Measurements from ENCODE around the gene CALML3. TPM values are rescaled to one million over a fixed set of nuclear protein-coding genes. Genes with fewer than 3 reads are reported as not detected.

The CALML3 gene
- total RNA-seq, 1 experiment from 2014 or later = not detected

GRCh38 chr10:5529702-5530411 is 5.1 kb downstream of the CALML3 start:
- TF ChIP-seq SIN3A (IDR thresholded peaks at IDR 0.05; ENCODE audit: borderline replicate concordance, insufficient read depth, low read depth, low read length) (no peak), TCF7L2 (IDR thresholded peaks at IDR 0.05; ENCODE audit: low read depth, low read length) (no peak), POLR2AphosphoS5 (IDR thresholded peaks at IDR 0.05; ENCODE audit: low read depth, low read length) (no peak)
- TF ChIP-seq, protein P1, sequence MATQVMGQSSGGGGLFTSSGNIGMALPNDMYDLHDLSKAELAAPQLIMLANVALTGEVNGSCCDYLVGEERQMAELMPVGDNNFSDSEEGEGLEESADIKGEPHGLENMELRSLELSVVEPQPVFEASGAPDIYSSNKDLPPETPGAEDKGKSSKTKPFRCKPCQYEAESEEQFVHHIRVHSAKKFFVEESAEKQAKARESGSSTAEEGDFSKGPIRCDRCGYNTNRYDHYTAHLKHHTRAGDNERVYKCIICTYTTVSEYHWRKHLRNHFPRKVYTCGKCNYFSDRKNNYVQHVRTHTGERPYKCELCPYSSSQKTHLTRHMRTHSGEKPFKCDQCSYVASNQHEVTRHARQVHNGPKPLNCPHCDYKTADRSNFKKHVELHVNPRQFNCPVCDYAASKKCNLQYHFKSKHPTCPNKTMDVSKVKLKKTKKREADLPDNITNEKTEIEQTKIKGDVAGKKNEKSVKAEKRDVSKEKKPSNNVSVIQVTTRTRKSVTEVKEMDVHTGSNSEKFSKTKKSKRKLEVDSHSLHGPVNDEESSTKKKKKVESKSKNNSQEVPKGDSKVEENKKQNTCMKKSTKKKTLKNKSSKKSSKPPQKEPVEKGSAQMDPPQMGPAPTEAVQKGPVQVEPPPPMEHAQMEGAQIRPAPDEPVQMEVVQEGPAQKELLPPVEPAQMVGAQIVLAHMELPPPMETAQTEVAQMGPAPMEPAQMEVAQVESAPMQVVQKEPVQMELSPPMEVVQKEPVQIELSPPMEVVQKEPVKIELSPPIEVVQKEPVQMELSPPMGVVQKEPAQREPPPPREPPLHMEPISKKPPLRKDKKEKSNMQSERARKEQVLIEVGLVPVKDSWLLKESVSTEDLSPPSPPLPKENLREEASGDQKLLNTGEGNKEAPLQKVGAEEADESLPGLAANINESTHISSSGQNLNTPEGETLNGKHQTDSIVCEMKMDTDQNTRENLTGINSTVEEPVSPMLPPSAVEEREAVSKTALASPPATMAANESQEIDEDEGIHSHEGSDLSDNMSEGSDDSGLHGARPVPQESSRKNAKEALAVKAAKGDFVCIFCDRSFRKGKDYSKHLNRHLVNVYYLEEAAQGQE (IDR thresholded peaks at IDR 0.05; ENCODE audit: insufficient read depth in 1 of 2, low read depth in 2 of 2, low read length in 1 of 2) = no peak
- TF ChIP-seq, protein P2, sequence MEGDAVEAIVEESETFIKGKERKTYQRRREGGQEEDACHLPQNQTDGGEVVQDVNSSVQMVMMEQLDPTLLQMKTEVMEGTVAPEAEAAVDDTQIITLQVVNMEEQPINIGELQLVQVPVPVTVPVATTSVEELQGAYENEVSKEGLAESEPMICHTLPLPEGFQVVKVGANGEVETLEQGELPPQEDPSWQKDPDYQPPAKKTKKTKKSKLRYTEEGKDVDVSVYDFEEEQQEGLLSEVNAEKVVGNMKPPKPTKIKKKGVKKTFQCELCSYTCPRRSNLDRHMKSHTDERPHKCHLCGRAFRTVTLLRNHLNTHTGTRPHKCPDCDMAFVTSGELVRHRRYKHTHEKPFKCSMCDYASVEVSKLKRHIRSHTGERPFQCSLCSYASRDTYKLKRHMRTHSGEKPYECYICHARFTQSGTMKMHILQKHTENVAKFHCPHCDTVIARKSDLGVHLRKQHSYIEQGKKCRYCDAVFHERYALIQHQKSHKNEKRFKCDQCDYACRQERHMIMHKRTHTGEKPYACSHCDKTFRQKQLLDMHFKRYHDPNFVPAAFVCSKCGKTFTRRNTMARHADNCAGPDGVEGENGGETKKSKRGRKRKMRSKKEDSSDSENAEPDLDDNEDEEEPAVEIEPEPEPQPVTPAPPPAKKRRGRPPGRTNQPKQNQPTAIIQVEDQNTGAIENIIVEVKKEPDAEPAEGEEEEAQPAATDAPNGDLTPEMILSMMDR (IDR thresholded peaks at IDR 0.05) = no peak
- Histone ChIP-seq H3K27me3 (ENCODE audit: control insufficient read depth, insufficient read depth, low read length) (no peaks in the 10 kb centered on the region), H3K4me1 (ENCODE audit: control insufficient read depth, insufficient read depth, low read length) (no peaks in the 10 kb centered on the region), H3K27ac (ENCODE audit: low read length) (no peak overlapping the region), H3K4me3 (ENCODE audit: low read depth in 2 of 2, low read length in 2 of 2) (no peak overlapping the region), H3K36me3 (ENCODE audit: control insufficient read depth, insufficient read depth, low read length) (no peaks in the 10 kb centered on the region), H3K9me3 (ENCODE audit: control insufficient read depth, insufficient read depth, low read depth, low read length) (no peaks in the 10 kb centered on the region)
- ChIA-PET CTCF (no interaction called here), POLR2A (no interaction called here)
- ATAC-seq (no peak), DNase-seq (ENCODE audit: low read depth, low spot score) (no peak)
- in situ Hi-C loops (cut with HindIII; ENCODE audit: low pct_unique_long_range_greater_than_20kb, low sequenced_read_pairs) (no loop called here), intact Hi-C loops (cut with micrococcal nuclease; ENCODE audit: unreplicated experiment) (no loop called here)
- BruUV-seq (replicated peaks) = no TSS peak

- no peak overlapping the region for H3K27ac ChIP-seq (ENCODE audit: low read length)
- no peaks in the 10 kb centered on the region for H3K4me1 ChIP-seq (ENCODE audit: control insufficient read depth, insufficient read depth, low read length)
- no TSS peak for BruUV-seq (replicated peaks)
- in situ Hi-C loops (cut with HindIII; ENCODE audit: low pct_unique_long_range_greater_than_20kb, low sequenced_read_pairs) (no loop called here), intact Hi-C loops (cut with micrococcal nuclease; ENCODE audit: unreplicated experiment) (no loop called here)
- POLR2A ChIA-PET = no interaction called here
- no peak for DNase-seq (ENCODE audit: low read depth, low spot score)
- no peaks in the 10 kb centered on the region for H3K36me3 ChIP-seq (ENCODE audit: control insufficient read depth, insufficient read depth, low read length)
- ATAC-seq = no peak
- TF ChIP-seq TCF7L2 (IDR thresholded peaks at IDR 0.05; ENCODE audit: low read depth, low read length) = no peak
- H3K4me3 ChIP-seq (ENCODE audit: low read depth in 2 of 2, low read length in 2 of 2) = no peak overlapping the region
- CTCF ChIA-PET = no interaction called here
- no peaks in the 10 kb centered on the region for H3K9me3 ChIP-seq (ENCODE audit: control insufficient read depth, insufficient read depth, low read depth, low read length)
- no peaks in the 10 kb centered on the region for H3K27me3 ChIP-seq (ENCODE audit: control insufficient read depth, insufficient read depth, low read length)
Measured at GRCh38 chr10:5530412-5530806, 5.6 kb downstream of the CALML3 start.

DNA sequence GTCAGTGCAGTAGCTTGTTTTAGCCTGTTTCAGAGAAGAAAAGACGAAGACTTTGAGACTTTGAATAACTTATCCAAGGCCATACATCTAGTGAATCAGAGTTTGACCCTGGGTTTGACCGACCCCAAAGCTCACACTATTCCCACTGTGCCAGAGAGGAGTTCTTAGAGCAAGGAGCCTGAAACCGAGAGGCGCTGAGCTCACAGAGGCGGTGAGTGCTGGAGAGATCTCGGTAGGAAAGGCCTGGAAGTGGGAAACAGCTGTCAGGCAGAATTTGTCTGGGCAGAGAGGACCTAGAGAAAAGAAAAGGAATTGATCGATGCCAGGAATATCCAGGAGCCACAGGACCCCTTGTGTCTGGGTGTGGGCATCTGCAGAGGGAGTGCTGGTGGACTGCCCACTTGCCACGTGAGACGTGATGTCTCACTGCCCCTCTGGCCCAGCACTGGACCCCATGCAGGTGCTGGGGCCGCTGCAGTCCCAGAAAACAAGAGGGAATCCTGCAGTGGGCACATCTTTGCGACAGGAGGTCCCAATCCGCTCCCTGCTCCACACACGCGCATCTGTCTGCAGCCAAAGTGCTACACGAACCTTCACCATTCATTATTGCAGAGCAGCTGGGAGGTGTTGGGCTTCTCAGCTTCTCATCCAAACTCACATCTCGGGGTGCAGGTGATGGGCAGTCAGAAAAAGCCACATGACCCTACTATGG is 6.2 kb downstream of the CALML3 start:
- POLR2A ChIA-PET = no interaction called here
- in situ Hi-C loops (cut with HindIII; ENCODE audit: low pct_unique_long_range_greater_than_20kb, low sequenced_read_pairs) (no loop called here), intact Hi-C loops (cut with micrococcal nuclease; ENCODE audit: unreplicated experiment) (no loop called here)
- H3K27me3 ChIP-seq (ENCODE audit: control insufficient read depth, insufficient read depth, low read length) = no peaks in the 10 kb centered on the region
- CTCF ChIA-PET = no interaction called here
- no peak for DNase-seq (ENCODE audit: low read depth, low spot score)
- no peaks in the 10 kb centered on the region for H3K4me1 ChIP-seq (ENCODE audit: control insufficient read depth, insufficient read depth, low read length)
- H3K36me3 ChIP-seq (ENCODE audit: control insufficient read depth, insufficient read depth, low read length) = no peaks in the 10 kb centered on the region
- no peak for ATAC-seq
- BruUV-seq (replicated peaks) = no TSS peak
- no peak overlapping the region for H3K4me3 ChIP-seq (ENCODE audit: low read depth in 2 of 2, low read length in 2 of 2)
- no peak overlapping the region for H3K27ac ChIP-seq (ENCODE audit: low read length)
- no peak for TF ChIP-seq TCF7L2 (IDR thresholded peaks at IDR 0.05; ENCODE audit: low read depth, low read length)
- TF ChIP-seq, protein P1 (IDR thresholded peaks at IDR 0.05; ENCODE audit: insufficient read depth in 1 of 2, low read depth in 2 of 2, low read length in 1 of 2) = no peak
- TF ChIP-seq POLR2AphosphoS5 (IDR thresholded peaks at IDR 0.05; ENCODE audit: low read depth, low read length) = no peak
- no peaks in the 10 kb centered on the region for H3K9me3 ChIP-seq (ENCODE audit: control insufficient read depth, insufficient read depth, low read depth, low read length)
